HG03378 (cell line): ENCODE data around the gene LCLAT1.
"Not testable (repeated sequence)": the region's sequence is repeated elsewhere in the genome, so short reads cannot be mapped to it uniquely, and the experiment has no call there.

Experiments used
- ATAC-seq: cut with Tn5 transposase; IDR thresholded peaks from one replicate; pipeline ENCODE4 v1.9.1; 2021; ENCODE audit warnings: mild to moderate bottlenecking, moderate library complexity; ENCODE audit not compliant: unreplicated experiment

The LCLAT1 gene

GRCh38 chr2:30512243-30512886 lies 65.3 kb downstream of the LCLAT1 start:
- ATAC-seq: no peak

- not testable (repeated sequence) for ATAC-seq
Observed at GRCh38 chr2:30513649-30514048, 66.6 kb downstream of the LCLAT1 start.

- ATAC-seq: no peak
Observed at GRCh38 chr2:30514134-30514847, 67.2 kb downstream of the LCLAT1 start.

GRCh38 chr2:30514848-30515435 lies 67.9 kb downstream of the LCLAT1 start:
- ATAC-seq: no peak

- no peak for ATAC-seq
Observed at GRCh38 chr2:30516166-30516565, 69.1 kb downstream of the LCLAT1 start.

GRCh38 chr2:30519796-30520195 lies 72.8 kb downstream of the LCLAT1 start:
- no peak for ATAC-seq

- ATAC-seq: no peak
Observed at GRCh38 chr2:30522421-30522820, 75.4 kb downstream of the LCLAT1 start.

GRCh38 chr2:30527411-30527810 lies 80.4 kb downstream of the LCLAT1 start:
- no peak for ATAC-seq

GRCh38 chr2:30527859-30528258 lies 80.8 kb downstream of the LCLAT1 start:
- ATAC-seq: no peak

GRCh38 chr2:30530346-30530745 lies 83.3 kb downstream of the LCLAT1 start:
- ATAC-seq: no peak

- ATAC-seq: no peak
Observed at GRCh38 chr2:30541680-30542079, 94.6 kb downstream of the LCLAT1 start.

- no peak for ATAC-seq
Observed at GRCh38 chr2:30545875-30546274, 98.8 kb downstream of the LCLAT1 start.

GRCh38 chr2:30548386-30548785 lies 101.3 kb downstream of the LCLAT1 start:
- no peak for ATAC-seq

GRCh38 chr2:30549096-30549495 lies 102.0 kb downstream of the LCLAT1 start:
- no peak for ATAC-seq

- ATAC-seq: no peak
Observed at GRCh38 chr2:30559544-30560275, 112.7 kb downstream of the LCLAT1 start.

- ATAC-seq: no peak
Observed at GRCh38 chr2:30561349-30561748, 114.3 kb downstream of the LCLAT1 start.

GRCh38 chr2:30565851-30566358 lies 118.9 kb downstream of the LCLAT1 start:
- no peak for ATAC-seq

- ATAC-seq: no peak
Observed at GRCh38 chr2:30566631-30567030, 119.6 kb downstream of the LCLAT1 start.

GRCh38 chr2:30567317-30567716 lies 120.3 kb downstream of the LCLAT1 start:
- ATAC-seq: no peak

GRCh38 chr2:30569946-30570345 lies 122.9 kb downstream of the LCLAT1 start:
- no peak for ATAC-seq

- no peak for ATAC-seq
Observed at GRCh38 chr2:30577151-30577550, 130.1 kb downstream of the LCLAT1 start.
